Measurements from ENCODE around the gene MPZL1.

Gene MPZL1

GRCh38 chr1:167674156-167674555 is 47.6 kb upstream of the MPZL1 start:
- TF ChIP-seq GABPA (IDR thresholded peaks at IDR 0.05; ENCODE audit: low read depth): no peak
- TF ChIP-seq SPI1 (IDR thresholded peaks at IDR 0.05; ENCODE audit: borderline replicate concordance, low read depth): no peak
- TF ChIP-seq REST (IDR thresholded peaks at IDR 0.05; ENCODE audit: insufficient replicate concordance, low read depth): no peak
- no peak for TF ChIP-seq POLR2AphosphoS5 (IDR thresholded peaks at IDR 0.05; ENCODE audit: low read depth)
- no peak for TF ChIP-seq CTCF (IDR thresholded peaks at IDR 0.05; ENCODE audit: insufficient read depth, low read length)
- Histone ChIP-seq H3K4me3 (replicated peaks; ENCODE audit: insufficient read depth, low read length) (no peak overlapping the region), H3K27me3 (ENCODE audit: insufficient read depth, poor library complexity, severe bottlenecking) (no peaks in the 10 kb centered on the region), H3K27ac (replicated peaks) (no peak overlapping the region)
- no peak for DNase-seq (ENCODE audit: low read depth in 1 of 2, low spot score in 1 of 2)

GRCh38 chr1:167675440-167675839 is 46.3 kb upstream of the MPZL1 start:
- no peak for DNase-seq (ENCODE audit: low read depth in 1 of 2, low spot score in 1 of 2)
- no peak overlapping the region for H3K27ac ChIP-seq (replicated peaks)
- H3K27me3 ChIP-seq (ENCODE audit: insufficient read depth, poor library complexity, severe bottlenecking): no peaks in the 10 kb centered on the region
- TF ChIP-seq GABPA (IDR thresholded peaks at IDR 0.05; ENCODE audit: low read depth): no peak
- no peak for TF ChIP-seq POLR2AphosphoS5 (IDR thresholded peaks at IDR 0.05; ENCODE audit: low read depth)
- no peak for TF ChIP-seq REST (IDR thresholded peaks at IDR 0.05; ENCODE audit: insufficient replicate concordance, low read depth)
- no peak for TF ChIP-seq SPI1 (IDR thresholded peaks at IDR 0.05; ENCODE audit: borderline replicate concordance, low read depth)
- no peak for TF ChIP-seq CTCF (IDR thresholded peaks at IDR 0.05; ENCODE audit: insufficient read depth, low read length)
- no peak overlapping the region for H3K4me3 ChIP-seq (replicated peaks; ENCODE audit: insufficient read depth, low read length)

- Histone ChIP-seq H3K4me3 (replicated peaks; ENCODE audit: insufficient read depth, low read length) (no peak overlapping the region), H3K27me3 (ENCODE audit: insufficient read depth, poor library complexity, severe bottlenecking) (no peaks in the 10 kb centered on the region), H3K27ac (replicated peaks) (no peak overlapping the region)
- TF ChIP-seq POLR2AphosphoS5 (IDR thresholded peaks at IDR 0.05; ENCODE audit: low read depth) (no peak), CTCF (IDR thresholded peaks at IDR 0.05; ENCODE audit: insufficient read depth, low read length) (no peak), GABPA (IDR thresholded peaks at IDR 0.05; ENCODE audit: low read depth) (no peak), REST (IDR thresholded peaks at IDR 0.05; ENCODE audit: insufficient replicate concordance, low read depth) (no peak), SPI1 (IDR thresholded peaks at IDR 0.05; ENCODE audit: borderline replicate concordance, low read depth) (no peak)
- no peak for DNase-seq (ENCODE audit: low read depth in 1 of 2, low spot score in 1 of 2)
Measured at GRCh38 chr1:167676205-167676915, 45.4 kb upstream of the MPZL1 start.

Measured in HL-60 (cell line).